Measurements from ENCODE around the gene TSPYL6.
"Not testable (repeated sequence)": the region's sequence is repeated elsewhere in the genome, so short reads cannot be mapped to it uniquely, and the experiment has no call there.

The TSPYL6 gene

GRCh38 chr2:54274781-54275242, 18.8 kb upstream of the TSPYL6 start:
- H3K4me3 ChIP-seq (ENCODE audit: low read depth, low read length) = no peak overlapping the region
- no peaks in the 10 kb centered on the region for H3K27me3 ChIP-seq (replicated peaks)
- no peak overlapping the region for H3K27ac ChIP-seq
- no peaks in the 10 kb centered on the region for H3K36me3 ChIP-seq (replicated peaks)
- in situ Hi-C loops (cut with HindIII; ENCODE audit: low pct_ligation_motif_present, low sequenced_read_pairs) = no loop called here
- DNase-seq = peak; percentile 29
- no peak for TF ChIP-seq CTCF (IDR thresholded peaks at IDR 0.05; ENCODE audit: low read depth, low read length, missing control alignments)

GRCh38 chr2:54271843-54272627, 16.0 kb upstream of the TSPYL6 start:
- DNase-seq = no peak
- in situ Hi-C loops (cut with HindIII; ENCODE audit: low pct_ligation_motif_present, low sequenced_read_pairs) = no loop called here
- H3K27ac ChIP-seq = no peak overlapping the region
- H3K4me3 ChIP-seq (ENCODE audit: low read depth, low read length) = no peak overlapping the region
- no peaks in the 10 kb centered on the region for H3K36me3 ChIP-seq (replicated peaks)
- H3K27me3 ChIP-seq (replicated peaks) = no peaks in the 10 kb centered on the region
- TF ChIP-seq CTCF (IDR thresholded peaks at IDR 0.05; ENCODE audit: low read depth, low read length, missing control alignments) = no peak

- in situ Hi-C loops (cut with HindIII; ENCODE audit: low pct_ligation_motif_present, low sequenced_read_pairs) = no loop called here
- Histone ChIP-seq H3K36me3 (replicated peaks) (no peaks in the 10 kb centered on the region), H3K27me3 (replicated peaks) (no peaks in the 10 kb centered on the region), H3K4me3 (ENCODE audit: low read depth, low read length) (no peak overlapping the region), H3K27ac (no peak overlapping the region)
- TF ChIP-seq CTCF (IDR thresholded peaks at IDR 0.05; ENCODE audit: low read depth, low read length, missing control alignments) = no peak
- DNase-seq = no peak
These were observed 15.2 kb upstream of the TSPYL6 start for GRCh38 chr2:54271189-54271588.

- no peak overlapping the region for H3K27ac ChIP-seq
- H3K4me3 ChIP-seq (ENCODE audit: low read depth, low read length) = no peak overlapping the region
- no peak for TF ChIP-seq CTCF (IDR thresholded peaks at IDR 0.05; ENCODE audit: low read depth, low read length, missing control alignments)
- DNase-seq = no peak
- in situ Hi-C loops (cut with HindIII; ENCODE audit: low pct_ligation_motif_present, low sequenced_read_pairs) = no loop called here
- no peaks in the 10 kb centered on the region for H3K36me3 ChIP-seq (replicated peaks)
- no peaks in the 10 kb centered on the region for H3K27me3 ChIP-seq (replicated peaks)
These were observed 11.5 kb upstream of the TSPYL6 start for GRCh38 chr2:54267577-54267976.

GRCh38 chr2:54265081-54265480, 9.1 kb upstream of the TSPYL6 start:
- H3K4me3 ChIP-seq (ENCODE audit: low read depth, low read length); H3K27me3 ChIP-seq (replicated peaks); DNase-seq; in situ Hi-C loops (cut with HindIII; ENCODE audit: low pct_ligation_motif_present, low sequenced_read_pairs); H3K27ac ChIP-seq; H3K36me3 ChIP-seq (replicated peaks): not testable (repeated sequence)

- Histone ChIP-seq H3K27ac (no peak overlapping the region), H3K36me3 (replicated peaks) (no peaks in the 10 kb centered on the region), H3K4me3 (ENCODE audit: low read depth, low read length) (no peak overlapping the region), H3K27me3 (replicated peaks) (no peaks in the 10 kb centered on the region)
- in situ Hi-C loops (cut with HindIII; ENCODE audit: low pct_ligation_motif_present, low sequenced_read_pairs) = no loop called here
- TF ChIP-seq CTCF (IDR thresholded peaks at IDR 0.05; ENCODE audit: low read depth, low read length, missing control alignments) = no peak
- no peak for DNase-seq
These were observed 6.2 kb upstream of the TSPYL6 start for GRCh38 chr2:54262015-54262765.

All from brain microvascular endothelial cell (primary cell).